WTC11 (cell line): ENCODE measurements around the gene HYDIN. TPM values are rescaled to one million over a fixed set of nuclear protein-coding genes. Genes with fewer than 3 reads are reported as not detected.

Source experiments
- ATAC-seq: fragments of 200-7000 bp; cut with Tn5 transposase; 2 replicates; pipeline ENCODE4 v1.10.0; 2021; ENCODE audit warnings: mild to moderate bottlenecking, moderate library complexity
- CTCF ChIA-PET: fragments of 300-600 bp; sonication (Branson Sonifier 250); formaldehyde crosslinking; loops from one replicate; lab custom pipeline; 2021; ENCODE audit warnings: antibody characterized with exemption; lab: Charles Lee
- POLR2A ChIA-PET: fragments of 350-600 bp; sonication (Branson Sonifier 250); formaldehyde crosslinking; loops from one replicate; lab custom pipeline; 2021; ENCODE audit warnings: antibody characterized with exemption; lab: Charles Lee
- DNase-seq: peaks from one replicate; pipeline ENCODE4 v3.0.0; 2021; ENCODE audit warnings: low spot score
- H3K27ac Mint-ChIP-seq: 2 replicates; pipeline ENCODE4 v1.8.0; 2021; ENCODE audit warnings: mixed read lengths
- H3K27me3 Mint-ChIP-seq: 2 replicates; pipeline ENCODE4 v1.8.0; 2021; ENCODE audit warnings: low read depth, mild to moderate bottlenecking, moderate library complexity, mixed read lengths
- H3K36me3 Mint-ChIP-seq: 2 replicates; pipeline ENCODE4 v1.8.0; 2021; ENCODE audit warnings: mixed read lengths
- H3K4me1 Mint-ChIP-seq: 2 replicates; pipeline ENCODE4 v1.8.0; 2022; ENCODE audit warnings: mixed read lengths
- H3K4me3 Mint-ChIP-seq: 2 replicates; pipeline ENCODE4 v1.8.0; 2021; ENCODE audit warnings: mild to moderate bottlenecking, moderate library complexity, mixed read lengths
- H3K9me3 Mint-ChIP-seq: 2 replicates; pipeline ENCODE4 v1.8.0; 2021; ENCODE audit warnings: mixed read lengths
- CBFB ChIP-seq: sonication (generic); formaldehyde crosslinking; IDR thresholded peaks from 2 replicates; pipeline ENCODE4 v1.8.1; 2022; ENCODE audit warnings: mild to moderate bottlenecking, low read depth, missing genetic modification reagents
- E2F1 ChIP-seq: sonication (generic); formaldehyde crosslinking; IDR thresholded peaks from 2 replicates; pipeline ENCODE4 v1.8.0; 2022; ENCODE audit warnings: mild to moderate bottlenecking, missing genetic modification reagents
- E2F4 ChIP-seq: sonication (generic); formaldehyde crosslinking; IDR thresholded peaks from 2 replicates; pipeline ENCODE4 v1.8.1; 2022; ENCODE audit warnings: low read depth, mild to moderate bottlenecking, moderate library complexity, missing genetic modification reagents, borderline replicate concordance
- E2F5 ChIP-seq: sonication (generic); formaldehyde crosslinking; IDR thresholded peaks from 2 replicates; pipeline ENCODE4 v1.8.1; 2022; ENCODE audit warnings: mild to moderate bottlenecking, moderate library complexity, missing genetic modification reagents
- ELF4 ChIP-seq: sonication (generic); formaldehyde crosslinking; IDR thresholded peaks from 2 replicates; pipeline ENCODE4 v1.8.1; 2022; ENCODE audit warnings: low read depth, mild to moderate bottlenecking, moderate library complexity, missing genetic modification reagents
- GRHL2 ChIP-seq: fragments of 250-450 bp; sonication (Bioruptor Pico); IDR thresholded peaks from 2 replicates; pipeline ENCODE4 v1.8.0; 2022; ENCODE audit warnings: mild to moderate bottlenecking, moderate library complexity; ENCODE audit not compliant: insufficient replicate concordance, severe bottlenecking
- HMGA2 ChIP-seq: fragments of 250-450 bp; sonication (Bioruptor Pico); IDR thresholded peaks from 2 replicates; pipeline ENCODE4 v1.4.0; 2021; ENCODE audit warnings: mild to moderate bottlenecking, moderate library complexity
- IRF1 ChIP-seq: sonication (generic); formaldehyde crosslinking; IDR thresholded peaks from 2 replicates; pipeline ENCODE4 v1.8.0; 2023; ENCODE audit warnings: missing genetic modification reagents
- MLX ChIP-seq: sonication (generic); formaldehyde crosslinking; IDR thresholded peaks from 2 replicates; pipeline ENCODE4 v1.8.1; 2023; ENCODE audit warnings: mild to moderate bottlenecking, missing genetic modification reagents, moderate library complexity
- NFYB ChIP-seq: sonication (generic); formaldehyde crosslinking; conservative IDR thresholded peaks from 2 replicates; pipeline ENCODE4 v1.8.0; 2022; ENCODE audit warnings: low read depth, missing genetic modification reagents
- NR3C1 ChIP-seq: sonication (generic); formaldehyde crosslinking; conservative IDR thresholded peaks from 2 replicates; pipeline ENCODE4 v1.8.1; 2023; ENCODE audit warnings: low read depth, mild to moderate bottlenecking, missing genetic modification reagents
- OVOL2 ChIP-seq: fragments of 250-450 bp; sonication (Bioruptor Pico); IDR thresholded peaks from 2 replicates; pipeline ENCODE4 v1.9.0; 2021; ENCODE audit warnings: mild to moderate bottlenecking, borderline replicate concordance
- PRRX2 ChIP-seq: fragments of 250-450 bp; sonication (Bioruptor Pico); IDR thresholded peaks from 2 replicates; pipeline ENCODE4 v1.8.0; 2021; ENCODE audit warnings: mild to moderate bottlenecking
- RELA ChIP-seq: sonication (generic); formaldehyde crosslinking; IDR thresholded peaks from 2 replicates; pipeline ENCODE4 v1.8.1; 2022; ENCODE audit warnings: missing genetic modification reagents, mild to moderate bottlenecking, borderline replicate concordance
- RORB ChIP-seq: fragments of 250-450 bp; sonication (Bioruptor Pico); IDR thresholded peaks from 2 replicates; pipeline ENCODE4 v1.9.0; 2021; ENCODE audit warnings: mild to moderate bottlenecking
- STAT6 ChIP-seq: sonication (generic); formaldehyde crosslinking; conservative IDR thresholded peaks from 2 replicates; pipeline ENCODE4 v1.8.1; 2023; ENCODE audit warnings: mild to moderate bottlenecking, low read depth, missing genetic modification reagents, moderate library complexity
- TCF7 ChIP-seq: sonication (generic); formaldehyde crosslinking; IDR thresholded peaks from 2 replicates; pipeline ENCODE4 v1.8.0; 2022; ENCODE audit warnings: mild to moderate bottlenecking, low read depth, missing genetic modification reagents, moderate library complexity
- ZNF138 ChIP-seq: sonication (generic); formaldehyde crosslinking; conservative IDR thresholded peaks from 2 replicates; pipeline ENCODE4 v1.8.1; 2022; ENCODE audit warnings: mild to moderate bottlenecking, moderate library complexity, missing genetic modification reagents
- ZNF232 ChIP-seq: sonication (generic); formaldehyde crosslinking; IDR thresholded peaks from 2 replicates; pipeline ENCODE4 v1.8.0; 2022; ENCODE audit warnings: mild to moderate bottlenecking, missing genetic modification reagents
- ZNF317 ChIP-seq: sonication (generic); formaldehyde crosslinking; IDR thresholded peaks from 2 replicates; pipeline ENCODE4 v1.8.1; 2023; ENCODE audit warnings: low read depth, mild to moderate bottlenecking, moderate library complexity, missing genetic modification reagents, borderline replicate concordance
- ZNF416 ChIP-seq: fragments of 250-450 bp; sonication (Bioruptor Pico); IDR thresholded peaks from 2 replicates; pipeline ENCODE4 v1.9.0; 2021; ENCODE audit warnings: mild to moderate bottlenecking, inconsistent platforms
- ZNF512 ChIP-seq: sonication (generic); formaldehyde crosslinking; IDR thresholded peaks from 2 replicates; pipeline ENCODE4 v1.8.1; 2022; ENCODE audit warnings: missing genetic modification reagents, borderline replicate concordance
- ZNF671 ChIP-seq: fragments of 250-450 bp; sonication (Bioruptor Pico); IDR thresholded peaks from 2 replicates; pipeline ENCODE4 v1.8.0; 2021; ENCODE audit warnings: mild to moderate bottlenecking
- total RNA-seq: library from RNA; stranded (reverse); gene quantifications from 3 replicates; pipeline ENCODE4 v1.2.3, GENCODE V29; 2021

Gene HYDIN
- total RNA-seq, 1 experiment from 2014 or later = 2.6 TPM

GRCh38 chr16:71260995-71261394, 30.5 kb upstream of the HYDIN start:
- no peak for TF ChIP-seq ZNF671
- no peak for TF ChIP-seq STAT6 (CRISPR knock-in tag)
- no peak for TF ChIP-seq E2F4 (CRISPR knock-in tag)
- no peak for TF ChIP-seq ZNF416 (CRISPR knock-in tag)
- TF ChIP-seq MLX (CRISPR knock-in tag) = no peak
- TF ChIP-seq ZNF317 = no peak
- TF ChIP-seq E2F5 (CRISPR knock-in tag) = no peak
- no peak for TF ChIP-seq OVOL2
- TF ChIP-seq ZNF232 (CRISPR knock-in tag) = no peak
- no peak for TF ChIP-seq NR3C1 (CRISPR knock-in tag)
- no peak for TF ChIP-seq E2F1
- TF ChIP-seq, all 79 proteins: peak for 0
- CTCF ChIA-PET = interaction anchor here (1.1 to 1.8 kb wide), 2 partner anchors 51 to 151 kb away, joined by 3 to 6 read pairs; no protein-coding TSS in a partner anchor
- Mint-ChIP-seq H3K4me1 (peaks cover 18% of the 10 kb centered on the region), H3K9me3 (peaks cover 7% of the 10 kb centered on the region), H3K27ac (no peak overlapping the region), H3K27me3 (no peaks in the 10 kb centered on the region), H3K4me3 (no peak overlapping the region), H3K36me3 (no peaks in the 10 kb centered on the region)
- DNase-seq (no peak), ATAC-seq (no peak)
- POLR2A ChIA-PET = no interaction called here

GRCh38 chr16:71259086-71259485, 28.6 kb upstream of the HYDIN start:
- CTCF ChIA-PET = interaction anchor here (1.2 to 1.8 kb wide), 2 partner anchors 10 to 53 kb away, joined by 3 to 6 read pairs; no protein-coding TSS in a partner anchor
- POLR2A ChIA-PET = no interaction called here
- no peak for ATAC-seq
- Mint-ChIP-seq H3K4me1 (peaks cover 32% of the 10 kb centered on the region), H3K36me3 (no peaks in the 10 kb centered on the region), H3K27ac (no peak overlapping the region), H3K4me3 (no peak overlapping the region), H3K27me3 (no peaks in the 10 kb centered on the region), H3K9me3 (peaks cover 7% of the 10 kb centered on the region)
- DNase-seq = no peak
- TF ChIP-seq PRRX2 (CRISPR knock-in tag) (no peak), E2F1 (no peak), RORB (CRISPR knock-in tag) (no peak), HMGA2 (CRISPR knock-in tag) (no peak), E2F4 (CRISPR knock-in tag) (no peak), TCF7 (no peak), ZNF512 (CRISPR knock-in tag) (no peak), NFYB (CRISPR knock-in tag) (no peak), IRF1 (no peak), CBFB (CRISPR knock-in tag) (no peak), RELA (no peak), ELF4 (CRISPR knock-in tag) (no peak), E2F5 (CRISPR knock-in tag) (no peak), ZNF138 (CRISPR knock-in tag) (no peak), GRHL2 (CRISPR knock-in tag) (no peak)
